Naive thymus-derived CD4-positive, alpha-beta T cell (primary cell): ENCODE measurements around the gene GTF2F2. TPM values are rescaled to one million over a fixed set of nuclear protein-coding genes. Genes with fewer than 3 reads are reported as not detected.

ENCODE experiments used
- ATAC-seq: fragments of 150-1000 bp; cut with Tn5 transposase; 2 replicates; pipeline ENCODE4 v1.10.0; 2021; ENCODE audit warnings: mild to moderate bottlenecking, moderate library complexity
- CTCF ChIA-PET: fragments of 350-600 bp; sonication (Branson Sonifier 250); formaldehyde crosslinking; loops from one replicate; lab custom pipeline; 2021; ENCODE audit warnings: antibody characterized with exemption; lab: Charles Lee
- POLR2A ChIA-PET: fragments of 350-600 bp; sonication (Branson Sonifier 250); formaldehyde crosslinking; loops from one replicate; lab custom pipeline; 2021; ENCODE audit warnings: antibody characterized with exemption, inconsistent platforms; lab: Charles Lee
- DNase-seq, 9 donors: peaks; one replicate each; pipeline versions ENCODE4 v3.0.0 to v3.0.0-alpha.2; 2020 to 2022; ENCODE audit warnings: mixed read lengths in 1 of 9
- H3K27ac ChIP-seq: one replicate; pipeline ENCODE4 v1.7.0; 2013; ENCODE audit warnings: mild to moderate bottlenecking, low read depth, low read length, moderate library complexity
- H3K27me3 ChIP-seq, 2 donors: one replicate each; pipeline ENCODE4 v1.7.0; 2013; ENCODE audit warnings: low read length in 2 of 2, mild to moderate bottlenecking in 2 of 2, moderate library complexity in 2 of 2; ENCODE audit not compliant: control insufficient read depth in 2 of 2, insufficient read depth in 2 of 2
- H3K36me3 ChIP-seq, 3 experiments: 1 replicate in 2 of 3; 2 replicates in 1 of 3; pipeline ENCODE4 v1.7.0; 2013; ENCODE audit warnings: low read length in 3 of 3, mild to moderate bottlenecking in 3 of 3, moderate library complexity in 1 of 3; ENCODE audit not compliant: insufficient read depth in 3 of 3, control insufficient read depth in 2 of 3
- H3K4me1 ChIP-seq, 2 donors: one replicate each; pipeline ENCODE4 v1.7.0; 2013; ENCODE audit warnings: low read length in 2 of 2, mild to moderate bottlenecking in 2 of 2, moderate library complexity in 1 of 2; ENCODE audit not compliant: control insufficient read depth in 2 of 2, insufficient read depth in 2 of 2
- H3K4me3 ChIP-seq: 2 replicates; pipeline ENCODE4 v1.7.0; 2013; ENCODE audit warnings: mild to moderate bottlenecking, low read length
- H3K9me3 ChIP-seq, 3 experiments: 1 replicate in 2 of 3; 2 replicates in 1 of 3; pipeline ENCODE4 v1.7.0; 2013; ENCODE audit warnings: low read length in 3 of 3; ENCODE audit not compliant: control insufficient read depth in 2 of 3
- H3K27ac Mint-ChIP-seq, 9 donors: one replicate each; pipeline ENCODE4 v1.8.0; 2020 to 2022; ENCODE audit warnings: mixed read lengths in 9 of 9, mild to moderate bottlenecking in 8 of 9, moderate library complexity in 5 of 9, inconsistent platforms in 2 of 9
- H3K27me3 Mint-ChIP-seq, 5 donors: one replicate each; pipeline ENCODE4 v1.8.0; 2021 to 2022; ENCODE audit warnings: mixed read lengths in 5 of 5, mild to moderate bottlenecking in 1 of 5
- H3K36me3 Mint-ChIP-seq, 5 donors: one replicate each; pipeline ENCODE4 v1.8.0; 2020 to 2022; ENCODE audit warnings: mixed read lengths in 5 of 5, mild to moderate bottlenecking in 3 of 5, inconsistent platforms in 1 of 5
- H3K4me1 Mint-ChIP-seq, 7 donors: one replicate each; pipeline ENCODE4 v1.8.0; 2020 to 2022; ENCODE audit warnings: mixed read lengths in 7 of 7, mild to moderate bottlenecking in 3 of 7, inconsistent platforms in 1 of 7
- H3K4me3 Mint-ChIP-seq, 10 donors: one replicate each; pipeline ENCODE4 v1.8.0; 2020 to 2022; ENCODE audit warnings: mild to moderate bottlenecking in 10 of 10, mixed read lengths in 10 of 10, moderate library complexity in 6 of 10, inconsistent platforms in 2 of 10
- H3K9me3 Mint-ChIP-seq, 11 donors: one replicate each; pipeline ENCODE4 v1.8.0; 2020 to 2022; ENCODE audit warnings: mixed read lengths in 11 of 11, mild to moderate bottlenecking in 4 of 11, inconsistent platforms in 1 of 11, moderate library complexity in 1 of 11
- intact Hi-C, 2 donors: fragments of 100-400 bp; cut with micrococcal nuclease; formaldehyde crosslinking; loops; one replicate each; pipeline ENCODE4 v1.15.1; 2023
- polyA plus RNA-seq, 2 donors: library from polyadenylated mRNA; unstranded; fragments of 300-500 nt; fragmentation: Illumina TruSeq; gene quantifications; one replicate each; pipeline ENCODE4 v1.2.3, GENCODE V29; 2021
- total RNA-seq, 6 experiments: library from RNA in 5 of 6; stranded (reverse) in 5 of 6; gene quantifications; 1 replicate in 5 of 6; 2 replicates in 1 of 6; pipeline ENCODE4 v1.2.3 and lab custom pipeline; 2021 to 2026

GTF2F2 gene
- total and polyA plus RNA-seq, 7 experiments from 2014 or later = 6.7 to 20.4 (median 14.1) TPM

DNA sequence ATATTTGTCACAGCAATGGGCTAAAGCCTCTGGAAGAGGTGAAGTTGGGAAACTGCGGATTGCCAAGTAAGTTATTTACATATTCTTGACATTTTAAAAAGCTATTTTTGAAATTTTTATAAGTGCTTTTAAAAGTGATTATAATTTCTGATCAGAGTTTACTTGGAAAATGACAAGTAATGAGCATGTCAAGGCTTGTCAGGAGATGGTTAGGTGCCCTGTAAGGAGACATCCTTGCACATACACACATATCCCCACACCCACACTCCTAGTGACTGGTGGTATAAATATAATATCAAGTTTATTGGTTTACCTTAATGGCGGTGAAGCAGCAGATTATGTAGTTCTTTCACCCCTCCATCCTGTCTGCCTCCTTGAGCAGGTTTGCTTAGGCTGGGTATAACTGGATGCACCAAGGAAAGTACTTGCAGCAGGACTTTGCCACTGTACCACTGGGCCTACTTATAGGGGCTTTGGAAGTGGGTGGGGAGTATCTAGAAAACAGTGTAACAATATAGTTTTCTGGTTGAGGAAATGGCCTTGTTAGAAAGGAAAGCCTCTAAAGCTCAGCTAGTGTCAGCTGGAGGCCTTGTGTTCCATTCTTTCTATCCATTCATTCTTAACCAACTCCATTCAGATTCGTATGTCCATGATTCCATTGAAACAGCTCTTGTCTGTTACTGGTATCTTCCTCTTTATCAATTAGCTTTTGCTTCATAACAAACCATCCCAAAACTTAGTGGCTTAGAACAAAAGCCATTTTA lies 16.6 kb downstream of the GTF2F2 start:
- peaks cover 25 to 56% (median 40%) of the 10 kb centered on the region in 5 donors for H3K36me3 Mint-ChIP-seq
- H3K4me3 Mint-ChIP-seq = no peak overlapping the region
- intact Hi-C loops = no loop called here

DNA sequence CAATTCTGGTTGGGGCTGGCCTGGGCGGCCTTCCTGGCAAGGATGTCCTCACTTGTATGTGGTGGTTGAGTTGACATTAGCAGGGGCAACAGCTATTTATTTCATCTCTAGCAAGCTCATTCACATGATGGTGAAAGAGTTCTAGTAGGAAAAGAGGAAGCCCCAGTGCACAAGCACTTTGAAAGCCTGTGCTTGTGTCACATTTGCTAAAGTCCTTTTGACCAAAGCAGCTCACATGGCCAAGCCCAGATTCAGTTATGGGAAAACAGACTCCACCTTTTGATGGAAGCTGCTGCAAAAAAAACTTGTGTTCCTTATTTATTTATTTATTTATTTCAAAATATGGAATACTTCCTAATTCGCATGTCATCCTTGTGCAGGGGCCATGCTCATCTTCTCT lies 17.2 kb downstream of the GTF2F2 start:
- ChIA-PET POLR2A (no interaction called here), CTCF (no interaction called here)
- H3K27me3 ChIP-seq = no peaks in the 10 kb centered on the region
- H3K27ac ChIP-seq = no peak overlapping the region
- no peak overlapping the region for H3K27ac Mint-ChIP-seq
- H3K36me3 ChIP-seq = peaks cover 6 to 9% (median 8%) of the 10 kb centered on the region in 3 experiments
- H3K4me1 ChIP-seq = no peaks in the 10 kb centered on the region
- no peaks in the 10 kb centered on the region for H3K27me3 Mint-ChIP-seq
- intact Hi-C loops = no loop called here
- peaks cover 23 to 54% (median 35%) of the 10 kb centered on the region in 5 donors for H3K36me3 Mint-ChIP-seq
- H3K4me3 Mint-ChIP-seq = no peak overlapping the region
- peaks cover 3 to 6% (median 3%) of the 10 kb centered on the region in 3 experiments for H3K9me3 ChIP-seq
- H3K4me3 ChIP-seq = no peak overlapping the region
- peaks cover 0 to 19% (median 8%) of the 10 kb centered on the region in 11 donors for H3K9me3 Mint-ChIP-seq
- no peak for DNase-seq
- ATAC-seq = no peak
- H3K4me1 Mint-ChIP-seq = peaks cover 0 to 45% (median 25%) of the 10 kb centered on the region in 7 donors

More for the DNA sequence above, 16.6 kb downstream of the GTF2F2 start:
- ChIA-PET CTCF (no interaction called here), POLR2A (no interaction called here)
- peaks cover 0 to 24% (median 10%) of the 10 kb centered on the region in 11 donors for H3K9me3 Mint-ChIP-seq
- no peaks in the 10 kb centered on the region for H3K4me1 ChIP-seq
- no peak overlapping the region for H3K27ac ChIP-seq
- no peak overlapping the region for H3K4me3 ChIP-seq
- ATAC-seq (no peak), DNase-seq (no peak)
- H3K36me3 ChIP-seq = peaks cover 6 to 9% (median 8%) of the 10 kb centered on the region in 3 experiments
- H3K4me1 Mint-ChIP-seq = peaks cover 3 to 47% (median 26%) of the 10 kb centered on the region in 7 donors
- no peaks in the 10 kb centered on the region for H3K27me3 Mint-ChIP-seq
- no peak overlapping the region for H3K27ac Mint-ChIP-seq
- H3K9me3 ChIP-seq = peaks cover 3 to 6% (median 3%) of the 10 kb centered on the region in 3 experiments
- no peaks in the 10 kb centered on the region for H3K27me3 ChIP-seq

DNA sequence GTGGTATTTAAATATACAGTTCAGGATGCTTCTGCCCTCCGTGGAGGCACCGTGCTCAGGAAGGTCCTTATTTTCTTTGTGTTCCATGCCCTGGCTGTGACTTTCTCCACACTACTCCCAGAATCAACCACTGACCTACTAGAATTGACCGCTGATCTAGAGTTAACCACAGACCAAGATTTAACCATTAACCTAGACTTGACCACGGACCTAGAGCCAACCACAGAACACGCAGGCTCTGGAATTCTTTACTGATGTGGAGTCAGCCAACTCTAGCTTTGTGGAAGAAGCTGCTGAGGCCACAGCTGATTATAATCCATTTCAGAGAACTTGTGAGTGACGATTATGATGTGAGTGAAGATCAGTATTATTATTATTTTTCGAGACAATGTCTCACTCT lies 18.0 kb downstream of the GTF2F2 start:
- Histone ChIP-seq H3K9me3 (peaks cover 1 to 6% (median 3%) of the 10 kb centered on the region in 3 experiments), H3K27me3 (no peaks in the 10 kb centered on the region), H3K36me3 (peaks cover 6 to 9% (median 8%) of the 10 kb centered on the region in 3 experiments), H3K4me1 (no peaks in the 10 kb centered on the region), H3K27ac (no peak overlapping the region), H3K4me3 (no peak overlapping the region)
- H3K4me3 Mint-ChIP-seq = no peak overlapping the region
- H3K9me3 Mint-ChIP-seq = peaks cover 0 to 12% (median 4%) of the 10 kb centered on the region in 11 donors
- no peak overlapping the region for H3K27ac Mint-ChIP-seq
- H3K27me3 Mint-ChIP-seq = no peaks in the 10 kb centered on the region
- DNase-seq (no peak), ATAC-seq (no peak)
- peaks cover 17 to 49% (median 28%) of the 10 kb centered on the region in 5 donors for H3K36me3 Mint-ChIP-seq
- peaks cover 2 to 46% (median 25%) of the 10 kb centered on the region in 7 donors for H3K4me1 Mint-ChIP-seq
- ChIA-PET POLR2A (no interaction called here), CTCF (no interaction called here)
- intact Hi-C loops = no loop called here

GRCh38 chr13:45141369-45141768 lies 21.1 kb downstream of the GTF2F2 start:
- peaks cover 7 to 41% (median 25%) of the 10 kb centered on the region in 7 donors for H3K4me1 Mint-ChIP-seq
- no peak for DNase-seq
- H3K27ac Mint-ChIP-seq = no peak overlapping the region
- Histone ChIP-seq H3K4me3 (no peak overlapping the region), H3K4me1 (no peaks in the 10 kb centered on the region), H3K9me3 (no peaks in the 10 kb centered on the region), H3K27ac (no peak overlapping the region), H3K27me3 (no peaks in the 10 kb centered on the region), H3K36me3 (peaks cover 6 to 9% (median 8%) of the 10 kb centered on the region in 3 experiments)
- POLR2A ChIA-PET = no interaction called here
- no peaks in the 10 kb centered on the region for H3K9me3 Mint-ChIP-seq
- intact Hi-C loops = loop anchor here in 1 of 2 donors (5.0 kb wide), 1 partner anchor 39 kb away; no protein-coding TSS in a partner anchor
- no peaks in the 10 kb centered on the region for H3K27me3 Mint-ChIP-seq
- no peak for ATAC-seq
- H3K36me3 Mint-ChIP-seq = peaks cover 12 to 47% (median 24%) of the 10 kb centered on the region in 5 donors
- CTCF ChIA-PET = no interaction called here
- no peak overlapping the region for H3K4me3 Mint-ChIP-seq

DNA sequence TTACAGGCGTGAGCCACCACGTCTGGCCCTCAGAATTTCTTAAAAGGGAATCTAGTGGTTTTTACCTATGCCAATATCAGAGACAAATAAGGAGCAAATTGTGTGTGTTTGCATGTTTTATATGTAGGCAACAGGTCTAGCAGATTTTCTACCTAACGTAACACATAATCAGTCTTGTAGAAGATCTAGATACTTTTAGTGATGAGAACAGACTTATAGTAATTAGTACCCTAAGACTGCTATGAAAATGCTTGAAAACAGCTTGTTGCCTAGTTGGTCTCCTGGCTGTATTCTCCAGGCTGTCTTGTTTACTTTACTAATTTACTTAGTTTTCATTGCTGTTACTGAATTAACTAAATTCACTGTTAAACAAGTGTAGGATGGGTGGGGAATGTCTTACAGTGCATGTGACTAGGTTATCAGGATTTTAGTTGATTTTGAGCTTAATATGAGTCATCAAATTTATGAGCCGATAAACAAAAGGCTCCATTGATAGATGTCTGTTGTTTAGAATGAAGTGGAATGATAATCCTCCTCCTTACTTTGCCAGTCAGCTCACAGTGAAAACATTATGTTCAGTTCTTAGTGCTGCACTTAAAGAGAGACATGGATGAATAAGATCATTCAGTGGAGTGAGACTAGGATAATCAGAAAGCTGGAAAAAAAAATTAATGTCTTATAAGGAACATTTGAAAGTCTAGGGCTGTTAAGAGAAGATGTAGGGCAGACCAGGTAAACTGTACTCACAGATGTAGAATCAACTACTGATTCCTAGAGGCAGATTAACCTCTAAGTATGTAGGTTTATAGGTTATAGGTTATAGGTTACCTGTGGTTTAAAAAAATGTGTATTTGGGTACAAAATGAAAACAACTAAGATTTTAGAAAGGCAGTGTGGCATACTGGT lies 22.4 kb downstream of the GTF2F2 start:
- Mint-ChIP-seq H3K4me1 (peaks cover 11 to 52% (median 37%) of the 10 kb centered on the region in 7 donors), H3K4me3 (no peak overlapping the region), H3K27me3 (no peaks in the 10 kb centered on the region), H3K36me3 (peaks cover 12 to 52% (median 24%) of the 10 kb centered on the region in 5 donors), H3K9me3 (no peaks in the 10 kb centered on the region), H3K27ac (no peak overlapping the region)
- peaks cover 6 to 9% (median 8%) of the 10 kb centered on the region in 3 experiments for H3K36me3 ChIP-seq
- ATAC-seq (no peak), DNase-seq (no peak)
- H3K27me3 ChIP-seq = no peaks in the 10 kb centered on the region
- no peaks in the 10 kb centered on the region for H3K9me3 ChIP-seq
- H3K27ac ChIP-seq = no peak overlapping the region
- H3K4me1 ChIP-seq = no peaks in the 10 kb centered on the region
- H3K4me3 ChIP-seq = no peak overlapping the region
- intact Hi-C loops = loop anchor here in 1 of 2 donors (5.0 kb wide), 1 partner anchor 40 kb away; no protein-coding TSS in a partner anchor
- POLR2A ChIA-PET = interaction anchor here (0.8 kb wide), 1 partner anchor 10 kb away, joined by 3 read pairs; no protein-coding TSS in a partner anchor
- CTCF ChIA-PET = interaction anchor here (0.6 kb wide), 1 partner anchor 82 kb away, joined by 3 read pairs; no protein-coding TSS in a partner anchor

DNA sequence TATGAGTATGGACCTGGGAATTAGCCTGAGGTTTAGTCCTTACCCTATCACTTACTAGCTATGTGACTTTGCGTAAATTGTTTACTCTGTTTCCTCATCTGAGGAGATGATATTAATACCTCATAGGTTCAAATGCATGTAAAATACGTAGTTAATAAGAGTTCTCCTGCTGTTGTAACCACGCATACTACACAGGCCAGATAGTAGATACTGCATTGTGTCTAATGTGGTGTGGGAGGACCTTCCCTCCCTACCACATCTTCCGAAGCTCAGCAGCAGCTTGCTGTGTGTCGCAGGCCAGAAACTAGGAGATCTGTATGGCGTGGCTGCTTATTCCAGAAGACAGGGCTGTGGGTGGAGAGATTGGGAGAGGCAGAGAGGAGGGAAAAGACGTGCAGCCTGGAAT lies 23.0 kb downstream of the GTF2F2 start:
- H3K36me3 ChIP-seq = peaks cover 3 to 6% (median 5%) of the 10 kb centered on the region in 3 experiments
- intact Hi-C loops = loop anchor here in 1 of 2 donors (5.0 kb wide), 1 partner anchor 41 kb away; no protein-coding TSS in a partner anchor
- no peaks in the 10 kb centered on the region for H3K9me3 ChIP-seq
- no peak overlapping the region for H3K27ac Mint-ChIP-seq
- no peak overlapping the region for H3K4me3 Mint-ChIP-seq
- H3K9me3 Mint-ChIP-seq = no peaks in the 10 kb centered on the region
- H3K27me3 Mint-ChIP-seq = no peaks in the 10 kb centered on the region
- no peak overlapping the region for H3K4me3 ChIP-seq
- H3K27ac ChIP-seq = no peak overlapping the region
- H3K4me1 ChIP-seq = no peaks in the 10 kb centered on the region
- DNase-seq (no peak), ATAC-seq (no peak)
- no peaks in the 10 kb centered on the region for H3K27me3 ChIP-seq
- ChIA-PET CTCF (interaction anchor here (0.6 kb wide), 1 partner anchor 83 kb away, joined by 3 read pairs; no protein-coding TSS in a partner anchor), POLR2A (interaction anchor here (0.8 kb wide), 1 partner anchor 10 kb away, joined by 3 read pairs; no protein-coding TSS in a partner anchor)
- H3K36me3 Mint-ChIP-seq = peaks cover 8 to 45% (median 18%) of the 10 kb centered on the region in 5 donors
- H3K4me1 Mint-ChIP-seq = peaks cover 11 to 53% (median 34%) of the 10 kb centered on the region in 7 donors
